CD4-positive, alpha-beta T cell treated with Interferon gamma for 1 hour (primary cell): ENCODE results near the gene SLC7A6OS.

Source experiments
- DNase-seq: peaks from one replicate; pipeline ENCODE4 v3.0.0-alpha.2; 2020

Gene SLC7A6OS

DNA sequence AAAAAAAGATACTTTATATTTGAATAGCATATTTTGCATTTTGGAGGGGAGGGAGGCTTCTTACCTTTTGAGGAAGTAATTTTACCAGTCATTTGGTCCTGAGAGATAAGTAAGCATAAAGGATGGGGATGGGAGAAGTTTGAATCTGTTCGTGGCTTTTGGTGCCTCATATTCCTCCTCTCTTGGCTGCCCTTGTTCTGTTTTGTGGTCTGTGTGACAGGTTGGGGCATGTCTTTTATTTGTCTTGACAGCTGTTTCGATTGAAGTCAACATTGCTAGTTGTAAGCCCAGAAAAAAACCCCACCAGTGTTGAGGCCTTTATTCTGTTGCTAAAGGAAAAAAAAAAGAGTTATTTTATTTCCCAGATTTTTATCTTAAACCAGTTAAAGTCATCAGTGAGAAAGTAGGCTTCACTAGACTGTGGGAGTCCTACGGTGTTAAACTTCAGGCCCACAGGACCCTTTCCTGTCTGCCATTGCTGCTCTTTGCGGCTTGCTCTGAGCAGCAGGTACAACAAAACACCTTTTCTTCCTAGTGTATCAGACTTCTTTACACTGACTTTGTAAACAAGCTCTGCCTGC is 35.0 kb downstream of the SLC7A6OS start:
- DNase-seq = peak; percentile 28

- no peak for DNase-seq
Observed at GRCh38 chr16:68274441-68274840, 36.3 kb downstream of the SLC7A6OS start.

DNA sequence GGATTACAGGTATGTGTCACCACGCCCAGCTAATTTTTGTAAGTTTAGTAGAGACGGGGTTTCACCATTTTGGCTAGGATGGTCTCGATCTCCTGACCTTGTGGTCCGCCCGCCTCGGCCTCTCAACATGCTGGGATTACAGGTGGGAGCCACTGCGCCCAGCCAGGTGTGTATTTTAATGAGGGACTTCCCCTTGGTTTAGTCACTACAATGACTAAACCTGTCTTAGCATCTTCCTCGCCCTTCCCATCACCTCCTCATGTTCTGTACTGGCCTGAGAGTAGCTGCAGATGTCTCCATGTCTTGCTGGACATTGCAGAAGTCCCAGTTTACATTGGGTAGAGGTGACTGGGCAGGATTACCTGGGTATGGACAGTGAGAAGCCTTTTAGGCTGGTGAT is 36.9 kb downstream of the SLC7A6OS start:
- DNase-seq = no peak

DNA sequence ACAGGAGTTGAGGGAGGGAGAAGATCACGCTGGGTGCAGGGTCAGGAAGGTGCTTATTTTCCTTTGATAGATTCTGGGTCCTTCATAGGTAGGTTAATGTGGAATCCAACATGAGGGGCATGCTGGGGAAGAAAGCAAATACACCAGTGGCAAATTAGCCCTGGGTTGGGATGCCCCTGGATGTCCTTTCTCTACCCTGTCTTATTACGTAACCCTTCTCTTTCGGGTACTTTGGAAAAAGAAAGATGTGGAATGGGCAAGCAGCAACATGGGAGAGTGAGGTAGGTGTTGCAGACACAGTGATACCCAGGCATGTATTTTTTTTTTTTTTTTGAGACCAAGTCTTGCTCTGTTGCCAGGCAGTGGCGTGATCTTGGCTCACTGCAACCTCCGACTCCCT is 37.3 kb downstream of the SLC7A6OS start:
- no peak for DNase-seq

DNA sequence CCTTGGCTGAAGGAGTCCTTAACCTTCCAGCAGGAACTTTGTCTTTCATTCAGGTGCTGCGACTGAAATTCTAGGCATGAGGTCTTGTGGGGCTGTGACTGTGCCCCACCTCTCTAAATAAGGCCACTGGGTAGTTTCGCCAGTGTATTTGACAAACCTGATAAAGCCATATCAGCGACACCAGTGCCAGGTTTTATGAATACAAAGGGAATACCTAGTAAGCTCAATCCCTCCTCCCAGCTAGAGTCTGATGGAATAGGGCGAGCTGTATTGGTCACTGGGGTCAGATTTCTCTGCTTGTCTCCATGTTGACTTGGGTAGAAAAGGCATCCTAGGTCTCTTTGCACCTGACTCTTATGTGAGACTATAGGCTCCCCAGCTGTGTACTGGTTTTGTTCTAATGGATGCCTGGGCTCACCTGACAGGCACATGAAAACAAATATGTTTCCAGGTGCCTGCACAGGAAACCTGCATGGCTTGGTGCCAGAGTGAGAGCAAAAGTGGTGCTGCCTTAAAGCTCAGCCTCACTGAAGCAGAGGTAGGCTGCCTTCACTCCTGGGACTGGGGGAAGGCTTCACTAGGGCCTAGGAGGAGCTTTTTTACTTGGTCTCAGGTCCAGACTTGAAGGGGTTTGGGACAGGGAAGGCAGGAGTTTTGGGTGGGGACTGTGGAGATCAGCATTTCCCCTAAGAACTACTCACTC is 38.1 kb downstream of the SLC7A6OS start:
- peak; percentile 41 for DNase-seq

GRCh38 chr16:68270353-68270752 is 40.4 kb downstream of the SLC7A6OS start:
- DNase-seq = no peak

GRCh38 chr16:68269793-68270192 is 41.0 kb downstream of the SLC7A6OS start:
- no peak for DNase-seq

DNA sequence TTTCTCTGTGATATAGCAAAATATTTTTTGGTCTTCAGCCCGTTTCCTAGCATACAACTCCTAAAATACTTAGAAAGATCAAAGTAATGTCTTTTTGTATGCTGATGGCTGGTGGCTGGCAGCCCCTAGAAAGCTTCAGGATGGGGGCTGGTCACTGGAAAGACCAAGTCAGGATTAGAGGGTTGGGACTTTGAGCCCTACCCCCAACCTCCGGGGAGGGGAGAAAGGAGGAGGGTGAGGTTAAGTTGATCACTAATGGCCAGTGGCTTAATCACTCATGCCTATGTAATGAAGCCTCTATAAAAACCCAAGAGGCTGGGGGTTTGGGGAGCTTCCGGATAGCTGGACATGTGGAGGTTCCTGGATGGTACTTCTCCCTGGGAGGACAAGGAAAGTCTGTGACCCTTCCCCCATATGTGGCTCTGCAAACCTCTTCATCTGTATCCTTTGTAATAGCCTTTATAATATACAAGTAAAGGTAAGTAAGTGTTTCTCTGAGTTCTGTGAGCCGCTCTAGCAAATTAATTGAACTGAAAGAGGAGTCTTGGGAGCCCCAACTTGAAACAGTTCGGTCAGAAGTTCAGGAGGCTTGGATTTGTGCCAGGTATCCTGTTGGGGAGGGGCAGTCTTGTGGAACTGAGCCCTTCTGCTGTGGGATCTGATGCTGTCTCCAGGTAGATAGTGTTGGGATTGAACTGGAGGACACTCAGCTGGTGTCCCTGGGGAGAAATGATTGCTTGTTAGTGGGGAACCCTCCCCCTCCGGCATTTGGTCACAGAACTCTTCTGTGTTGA is 42.9 kb downstream of the SLC7A6OS start:
- no peak for DNase-seq

GRCh38 chr16:68265078-68265920 is 45.4 kb downstream of the SLC7A6OS start:
- peak; percentile 32 for DNase-seq

GRCh38 chr16:68264128-68265077 is 46.3 kb downstream of the SLC7A6OS start, which contains the start of gene SLC7A6:
TSS of gene SLC7A6 (plus strand) at chr16:68264526. CDS start at chr16:68274727, 10,201 bp downstream.
- DNase-seq = peak; percentile 81

- no peak for DNase-seq
Observed at GRCh38 chr16:68263559-68264127, 47.1 kb downstream of the SLC7A6OS start.

DNA sequence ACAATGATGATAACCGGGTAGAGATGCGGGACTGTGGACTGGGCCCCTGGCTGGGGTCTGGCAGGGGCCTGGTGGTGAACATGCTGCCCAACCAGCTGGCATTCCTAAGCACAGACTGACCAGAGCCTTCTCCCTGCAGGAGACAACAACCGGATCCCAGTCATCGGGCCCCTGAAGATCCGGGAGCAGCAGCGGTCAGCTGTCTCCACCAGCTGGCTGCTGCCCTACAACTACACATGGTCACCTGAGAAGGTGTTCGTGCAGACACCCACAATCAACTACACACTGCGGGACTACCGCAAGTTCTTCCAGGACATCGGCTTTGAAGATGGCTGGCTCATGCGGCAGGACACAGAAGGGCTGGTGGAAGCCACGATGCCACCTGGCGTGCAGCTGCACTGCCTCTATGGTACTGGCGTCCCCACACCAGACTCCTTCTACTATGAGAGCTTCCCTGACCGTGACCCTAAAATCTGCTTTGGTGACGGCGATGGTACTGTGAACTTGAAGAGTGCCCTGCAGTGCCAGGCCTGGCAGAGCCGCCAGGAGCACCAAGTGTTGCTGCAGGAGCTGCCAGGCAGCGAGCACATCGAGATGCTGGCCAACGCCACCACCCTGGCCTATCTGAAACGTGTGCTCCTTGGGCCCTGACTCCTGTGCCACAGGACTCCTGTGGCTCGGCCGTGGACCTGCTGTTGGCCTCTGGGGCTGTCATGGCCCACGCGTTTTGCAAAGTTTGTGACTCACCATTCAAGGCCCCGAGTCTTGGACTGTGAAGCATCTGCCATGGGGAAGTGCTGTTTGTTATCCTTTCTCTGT is 51.5 kb downstream of the SLC7A6OS start:
- DNase-seq = no peak

DNA sequence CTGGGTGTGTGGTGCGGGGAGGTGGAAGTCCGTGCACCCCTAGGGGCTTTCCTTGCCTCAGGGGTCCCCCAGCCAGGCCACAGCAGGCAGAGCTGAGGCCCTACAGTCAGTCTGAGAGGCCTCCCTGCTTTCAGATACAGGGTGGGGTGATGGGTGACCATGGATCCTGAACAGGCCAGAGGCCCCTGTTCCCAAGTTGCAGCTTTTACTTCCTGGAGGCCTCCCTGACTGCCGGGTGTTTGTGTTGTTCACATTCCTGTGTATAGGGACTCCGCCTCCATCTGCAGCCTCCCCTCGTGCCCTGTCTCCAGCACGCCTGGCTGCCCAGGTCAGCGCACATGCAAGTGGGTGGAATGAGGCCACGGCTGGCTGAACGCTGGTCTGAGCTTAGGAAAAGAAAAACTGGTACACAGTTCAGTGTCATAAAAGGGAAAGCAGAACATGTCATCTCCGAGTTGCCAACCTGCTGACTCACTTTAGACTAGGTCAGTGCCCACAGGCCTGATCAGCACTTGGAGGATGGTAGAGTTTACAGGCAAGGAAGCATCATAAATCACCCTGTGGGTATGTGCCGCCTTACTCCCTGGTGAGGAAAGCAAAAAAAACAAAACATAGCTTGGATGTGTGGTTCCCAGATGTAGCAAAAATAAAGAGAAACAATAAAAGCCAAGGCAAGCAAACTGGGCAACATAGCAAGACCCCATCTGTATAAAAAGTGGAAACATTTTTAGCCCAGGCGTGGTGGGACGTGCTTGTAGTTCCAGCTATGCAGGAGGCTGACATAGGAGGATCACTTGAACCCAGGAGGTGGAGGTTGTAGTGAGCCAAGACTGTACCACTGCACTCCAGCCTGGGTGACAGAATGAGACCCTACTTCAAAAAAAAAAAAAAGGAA is 52.6 kb downstream of the SLC7A6OS start:
- no peak for DNase-seq

- DNase-seq = peak; percentile 36
Observed at GRCh38 chr16:68257251-68257905, 53.4 kb downstream of the SLC7A6OS start.

DNA sequence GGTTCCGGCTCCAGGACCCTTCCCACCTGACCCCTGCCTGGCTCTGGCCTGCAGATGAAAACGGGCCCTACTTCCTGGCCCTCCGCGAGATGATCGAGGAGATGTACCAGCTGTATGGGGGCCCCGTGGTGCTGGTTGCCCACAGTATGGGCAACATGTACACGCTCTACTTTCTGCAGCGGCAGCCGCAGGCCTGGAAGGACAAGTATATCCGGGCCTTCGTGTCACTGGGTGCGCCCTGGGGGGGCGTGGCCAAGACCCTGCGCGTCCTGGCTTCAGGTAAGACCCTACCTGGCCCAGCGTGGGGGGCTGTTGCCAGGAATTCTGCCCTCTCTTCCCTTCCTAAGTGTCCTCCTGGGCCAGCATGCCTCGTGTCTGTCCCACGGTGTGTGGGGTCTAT is 55.0 kb downstream of the SLC7A6OS start:
- DNase-seq = no peak

DNA sequence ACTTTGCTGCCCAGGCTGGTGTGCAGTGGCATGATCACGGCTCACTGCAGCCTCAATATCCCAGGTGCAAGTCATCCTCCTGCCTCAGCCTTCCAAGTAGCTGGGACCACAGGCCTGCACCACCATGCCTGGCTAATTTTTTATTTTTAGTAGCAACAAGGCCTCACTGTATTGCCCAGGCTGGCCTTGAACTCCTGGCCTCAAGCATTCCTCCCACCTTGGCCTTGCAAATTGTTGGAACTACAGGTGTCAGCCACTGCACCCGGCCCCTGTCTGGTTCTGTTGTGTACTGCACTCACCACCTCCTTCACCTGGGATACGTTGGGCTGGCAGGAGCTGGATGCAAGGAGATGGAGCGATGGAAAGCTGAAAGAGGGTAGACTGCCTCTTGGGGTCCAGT is 57.0 kb downstream of the SLC7A6OS start:
- no peak for DNase-seq

DNA sequence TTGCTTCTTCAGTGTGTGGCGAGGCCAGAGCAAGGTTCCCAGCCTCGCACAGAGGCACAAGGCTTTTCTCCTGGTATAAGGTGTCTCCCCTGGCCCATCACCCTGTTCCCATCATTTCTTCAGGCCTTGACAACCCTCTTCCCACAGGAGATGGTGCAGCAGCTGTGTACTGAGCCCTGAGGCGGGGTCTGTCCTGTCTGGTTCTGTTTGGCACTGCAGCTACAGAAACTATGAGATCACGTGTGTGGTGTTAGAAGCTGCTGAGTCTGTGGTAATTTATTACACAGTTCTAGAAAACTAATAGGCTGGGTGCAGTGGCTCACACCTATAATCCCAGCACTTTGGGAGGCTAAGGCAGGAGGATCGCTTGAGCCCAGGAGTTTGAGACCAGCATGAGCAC is 58.4 kb downstream of the SLC7A6OS start:
- no peak for DNase-seq

DNA sequence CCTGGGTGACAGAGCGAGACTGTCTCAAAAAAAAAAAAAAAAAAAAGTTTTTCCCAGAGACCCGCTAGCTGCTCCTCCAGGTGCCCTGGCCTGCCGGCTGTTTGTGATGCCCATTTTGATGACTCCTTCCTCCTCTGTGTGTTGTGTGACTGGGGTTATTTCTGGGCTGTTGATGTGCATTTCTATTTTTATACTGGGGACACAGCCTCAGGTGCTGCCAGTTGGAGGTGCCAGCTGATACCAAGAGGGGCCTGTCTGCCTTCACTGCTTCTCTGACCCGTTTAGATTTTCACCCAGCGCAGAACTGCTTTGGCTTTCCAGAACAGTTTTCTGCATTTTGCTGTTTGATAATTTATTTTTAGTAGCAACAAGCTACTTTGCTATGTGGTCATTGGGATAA is 58.9 kb downstream of the SLC7A6OS start:
- DNase-seq = no peak

- no peak for DNase-seq
Observed at GRCh38 chr16:68250951-68251350, 59.8 kb downstream of the SLC7A6OS start.
